Stimulated activated CD4-positive, alpha-beta T cell treated with anti-CD3 and anti-CD28 coated beads, Interleukin-4, amount 100 ng/mL, for 4 hours (primary cell): Measurements from ENCODE around the gene VEZT.
"Not testable (repeated sequence)": the region's sequence is repeated elsewhere in the genome, so short reads cannot be mapped to it uniquely, and the experiment has no call there.

Experiments used
- DNase-seq, 2 experiments: peaks; one replicate each; pipeline ENCODE4 v3.0.0-alpha.2; 2020

Gene VEZT

GRCh38 chr12:95262808-95263207, 45.2 kb downstream of the VEZT start:
- DNase-seq, result no peak

GRCh38 chr12:95265765-95266164, 48.2 kb downstream of the VEZT start:
- no peak for DNase-seq

GRCh38 chr12:95266254-95266653, 48.6 kb downstream of the VEZT start:
- DNase-seq, result no peak

GRCh38 chr12:95269892-95270291, 52.3 kb downstream of the VEZT start:
- DNase-seq, result no peak

GRCh38 chr12:95271465-95271864, 53.9 kb downstream of the VEZT start:
- DNase-seq, result no peak

DNA sequence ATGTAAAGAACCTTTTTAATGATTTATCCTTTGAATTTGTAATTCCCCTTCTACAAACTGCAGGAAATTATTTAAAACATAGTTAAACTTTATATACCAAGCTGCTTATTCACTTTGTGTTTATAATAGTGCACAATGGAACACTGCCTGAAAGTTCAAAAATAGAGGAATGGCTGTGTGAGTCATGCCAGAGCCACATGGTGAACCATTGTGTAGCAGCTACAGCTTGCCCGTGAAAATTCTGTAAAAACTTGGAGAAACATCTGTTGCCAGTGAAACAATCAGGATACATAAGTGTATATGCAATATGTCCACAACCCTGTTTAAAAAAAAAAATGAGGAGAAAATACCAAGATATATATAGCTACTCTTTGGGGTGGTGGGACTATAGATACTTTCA, 59.5 kb downstream of the VEZT start:
- DNase-seq, result no peak

DNA sequence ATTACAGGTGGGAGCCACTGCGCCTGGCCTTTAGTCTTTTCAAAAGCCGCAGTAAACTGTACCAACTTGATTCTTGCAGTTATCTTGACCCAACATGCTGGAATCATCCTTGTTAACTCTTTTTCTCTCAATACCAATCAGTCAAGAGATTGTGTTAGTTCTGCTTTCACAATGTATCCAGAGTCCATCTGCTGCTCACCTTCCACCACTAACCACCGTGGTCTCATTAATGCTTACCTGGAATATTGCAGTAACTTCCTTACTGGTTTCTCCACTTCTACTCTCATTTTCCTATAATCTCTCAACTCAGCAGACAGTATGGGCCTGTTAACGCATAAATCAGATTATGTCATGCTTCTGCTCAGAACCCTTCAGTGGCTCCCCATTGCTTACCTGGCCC, 62.2 kb downstream of the VEZT start:
- no peak for DNase-seq

DNA sequence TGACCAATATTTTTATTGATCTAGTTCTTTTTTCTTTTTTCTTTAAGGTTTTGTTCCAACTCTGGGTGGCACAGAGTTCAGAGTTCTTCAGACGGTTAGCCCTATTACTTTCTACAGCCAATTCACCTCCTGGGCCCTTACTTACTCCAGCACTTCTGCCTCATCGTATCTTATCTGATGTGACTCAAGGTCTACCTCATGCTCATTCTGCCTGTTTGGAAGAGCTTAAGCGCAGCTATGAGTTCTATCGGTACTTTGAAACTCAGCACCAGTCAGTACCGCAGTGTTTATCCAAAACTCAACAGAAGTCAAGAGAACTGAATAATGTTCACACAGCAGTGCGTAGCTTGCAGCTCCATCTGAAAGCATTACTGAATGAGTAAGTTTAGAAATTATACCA, 64.7 kb downstream of the VEZT start:
- no peak for DNase-seq

GRCh38 chr12:95283371-95283770, 65.8 kb downstream of the VEZT start:
- no peak for DNase-seq

- no peak for DNase-seq
Observed at GRCh38 chr12:95286713-95287112, 69.1 kb downstream of the VEZT start.

DNA sequence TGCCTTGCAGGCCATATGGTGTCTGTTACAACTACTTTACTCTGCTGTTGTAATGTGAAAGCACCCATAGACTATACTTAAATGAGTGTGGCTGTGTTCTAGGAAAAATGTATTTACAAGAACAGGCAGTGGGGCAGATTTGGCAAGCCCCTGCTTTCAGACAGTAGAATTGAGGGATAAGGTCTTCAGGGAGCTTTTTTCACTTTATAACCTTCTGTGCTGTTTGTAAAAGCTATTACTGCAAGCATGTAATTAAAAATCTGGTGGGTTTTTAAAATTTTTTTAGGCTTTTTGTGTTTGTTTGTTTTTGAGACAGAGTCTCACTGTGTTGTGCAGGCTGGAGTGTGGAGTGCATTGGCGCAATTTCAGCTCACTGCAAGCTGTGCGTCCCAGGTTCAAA, 73.9 kb downstream of the VEZT start:
- DNase-seq, result no peak

DNA sequence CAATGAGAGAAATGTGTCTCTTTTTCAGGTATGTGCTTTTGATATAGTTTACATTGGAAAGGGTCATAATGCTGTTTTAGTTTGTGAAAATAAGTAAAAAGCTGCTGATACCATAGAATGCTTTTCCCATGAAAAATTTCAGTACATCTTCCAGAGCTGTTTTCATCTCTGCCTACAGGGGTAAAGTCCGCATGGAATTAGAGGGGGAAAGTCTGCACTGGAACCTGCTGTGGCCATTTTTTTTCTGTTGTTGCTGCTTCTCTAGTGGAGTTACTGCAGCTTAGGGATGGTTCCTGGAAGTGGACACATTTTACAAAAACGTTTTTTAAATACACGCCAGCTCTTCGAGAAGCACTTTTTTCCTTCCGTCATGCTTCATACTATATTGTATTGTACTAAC, 81.3 kb downstream of the VEZT start:
- no peak for DNase-seq

DNA sequence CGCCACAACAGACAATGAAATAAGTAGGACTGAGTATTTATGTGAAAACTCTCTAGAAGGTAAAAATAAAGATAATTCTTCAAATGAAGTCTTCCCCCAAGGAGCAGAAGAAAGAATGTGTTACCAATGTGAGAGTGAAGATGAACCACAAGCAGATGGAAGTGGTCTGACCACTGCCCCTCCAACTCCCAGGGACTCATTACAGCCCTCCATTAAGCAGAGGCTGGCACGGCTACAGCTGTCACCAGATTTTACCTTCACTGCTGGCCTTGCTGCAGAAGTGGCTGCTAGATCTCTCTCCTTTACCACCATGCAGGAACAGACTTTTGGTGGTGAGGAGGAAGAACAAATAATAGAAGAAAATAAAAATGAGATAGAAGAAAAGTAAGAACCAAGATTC, 82.7 kb downstream of the VEZT start:
- DNase-seq, result no peak

DNA sequence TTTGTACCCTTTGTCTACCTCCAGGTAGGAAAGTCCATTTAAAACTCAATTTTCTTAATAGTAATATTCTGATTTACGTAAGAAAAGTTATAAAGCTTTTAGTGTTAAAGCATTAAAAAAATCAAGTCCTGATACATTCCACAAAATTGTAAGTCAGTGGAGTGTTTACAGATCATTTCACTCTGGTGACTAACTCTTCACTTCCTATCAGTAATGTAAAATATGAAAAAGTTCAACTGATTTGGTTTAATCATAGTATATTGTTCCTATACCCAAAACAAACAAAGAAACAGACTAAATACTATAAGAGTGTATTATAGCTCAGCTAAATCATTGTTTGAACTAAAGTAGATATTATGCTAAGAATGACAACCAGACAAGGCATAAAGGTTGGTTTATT, 85.9 kb downstream of the VEZT start:
- DNase-seq, result no peak

- DNase-seq, result no peak
Observed at GRCh38 chr12:95304673-95305198, 87.1 kb downstream of the VEZT start.

DNA sequence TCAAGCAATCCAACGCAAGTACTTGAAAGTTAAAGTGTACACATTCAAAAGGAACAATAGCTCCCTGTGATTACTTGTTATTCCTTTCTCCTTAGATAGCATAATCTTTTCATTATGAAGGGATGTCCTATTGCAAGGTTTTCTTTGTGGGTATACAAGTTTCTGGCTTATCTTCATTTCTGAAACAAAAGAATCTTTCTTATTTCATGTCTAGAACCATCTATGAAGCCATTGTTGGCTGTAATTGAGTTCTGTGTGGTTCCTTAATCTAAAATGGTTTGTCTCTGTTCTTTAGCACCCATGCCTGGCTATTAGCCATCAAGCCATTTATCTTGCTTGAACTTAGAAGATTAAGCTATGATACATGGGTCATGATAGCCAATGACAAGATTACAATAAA, 95.0 kb downstream of the VEZT start:
- DNase-seq, result no peak

- not testable (repeated sequence) for DNase-seq
Observed at GRCh38 chr12:95314756-95315155, 97.1 kb downstream of the VEZT start.

GRCh38 chr12:95316798-95317197, 99.2 kb downstream of the VEZT start:
- DNase-seq, result no peak

DNA sequence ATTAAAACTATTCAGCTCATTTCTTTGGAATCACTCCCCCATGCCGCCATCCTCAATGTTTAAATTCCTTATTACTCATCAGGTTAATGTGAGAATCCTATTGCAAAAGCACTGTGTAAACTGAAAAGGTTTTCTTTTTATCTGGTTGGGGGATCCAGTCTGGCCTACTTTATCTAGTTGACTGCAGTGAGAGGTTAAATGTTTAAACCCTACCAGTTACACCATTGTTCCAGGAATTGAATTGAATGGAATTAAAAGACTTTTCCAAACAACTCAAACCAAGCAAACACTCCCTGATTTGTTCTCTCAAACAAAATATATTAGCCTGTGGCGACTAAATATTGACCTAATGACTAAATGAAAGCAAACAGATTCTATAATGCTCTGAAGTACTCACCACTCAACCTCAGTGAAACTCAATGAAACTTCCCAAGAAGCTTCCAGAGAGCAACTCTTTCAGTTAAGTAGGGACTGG, 100.5 kb downstream of the VEZT start:
- no peak for DNase-seq

DNA sequence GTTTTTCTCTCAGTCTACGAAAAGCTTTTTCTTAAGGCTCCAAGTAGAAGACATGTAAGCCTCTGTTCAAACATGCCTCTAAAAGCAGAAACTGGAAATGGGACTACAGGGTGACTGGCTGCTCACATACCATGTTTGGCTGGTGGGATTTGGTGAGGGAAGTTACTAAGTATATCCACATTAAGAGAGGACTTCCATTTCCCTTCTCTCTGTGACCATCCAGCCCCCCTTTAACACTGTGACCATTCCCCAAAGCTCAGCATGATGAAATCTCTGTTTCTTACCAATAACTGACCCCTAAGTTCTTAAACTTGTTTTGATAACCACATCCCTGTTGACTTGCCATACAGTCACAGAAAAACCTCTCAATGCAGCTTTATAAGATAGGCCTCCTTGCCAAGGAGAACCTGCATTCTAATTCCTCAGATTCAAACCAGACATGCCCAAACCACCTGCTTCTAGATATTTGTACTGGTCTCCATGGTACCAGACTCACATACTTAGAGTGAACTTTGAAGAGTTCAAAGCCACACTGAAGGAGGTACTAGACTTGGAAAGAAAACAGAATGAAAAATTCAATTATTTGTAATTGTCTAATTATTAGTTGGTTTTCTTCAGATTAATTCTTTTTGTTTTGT, 102.2 kb downstream of the VEZT start:
- DNase-seq, result no peak

DNA sequence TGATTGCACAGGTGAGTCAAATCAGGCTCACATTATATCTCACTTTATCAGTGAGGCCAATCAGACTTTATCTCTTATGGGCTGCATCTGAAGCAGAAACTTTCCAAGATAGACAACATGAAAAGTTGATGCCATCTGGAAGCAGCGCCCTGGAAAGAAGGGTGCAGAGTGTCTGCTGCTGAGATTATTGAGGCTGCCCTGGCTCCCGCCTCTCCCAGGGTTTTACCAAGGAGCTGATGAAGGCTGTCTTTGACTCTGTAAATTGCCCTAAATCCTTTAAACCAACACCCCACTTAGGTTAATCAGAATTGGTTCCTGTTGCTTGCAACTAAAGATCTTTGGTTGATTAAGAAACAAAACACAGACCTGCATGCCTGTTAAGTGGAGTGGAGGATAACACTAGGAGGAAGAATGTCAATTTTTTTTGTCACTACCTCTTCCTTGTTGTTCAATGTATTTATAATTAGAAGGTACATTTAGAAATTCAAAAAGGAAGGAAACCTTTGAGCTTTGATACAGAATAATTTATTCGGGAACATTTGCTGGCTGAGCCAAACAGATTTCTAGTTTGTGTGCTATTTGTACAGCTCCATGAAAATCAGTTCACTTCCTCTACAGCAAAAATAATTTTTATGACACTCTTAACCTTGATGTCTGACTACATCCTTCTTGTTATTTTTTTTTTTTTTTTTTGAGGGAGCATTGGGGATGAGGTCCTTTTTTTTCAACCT, 104.1 kb downstream of the VEZT start:
- DNase-seq, result no peak

- no peak for DNase-seq
Observed at GRCh38 chr12:95322326-95322725, 104.7 kb downstream of the VEZT start.

DNA sequence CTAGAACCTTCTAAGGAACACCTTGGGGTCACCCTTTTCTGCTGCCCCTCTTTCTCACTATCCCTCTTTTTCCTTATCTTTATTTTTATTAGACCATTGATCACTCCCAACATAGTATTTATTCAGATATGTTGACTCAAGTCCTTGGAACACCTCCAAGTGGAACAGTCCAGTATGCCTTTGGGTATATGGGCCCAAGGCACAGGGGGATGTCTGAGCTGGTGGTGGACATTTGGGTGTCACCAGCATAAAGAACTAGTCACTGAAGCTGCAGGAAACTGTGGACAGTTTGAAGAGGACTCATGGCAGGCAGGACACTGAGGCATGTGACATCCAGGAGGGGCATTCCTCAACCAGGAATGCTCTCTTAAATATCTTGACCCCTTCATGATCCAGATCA, 105.6 kb downstream of the VEZT start:
- DNase-seq, result no peak

DNA sequence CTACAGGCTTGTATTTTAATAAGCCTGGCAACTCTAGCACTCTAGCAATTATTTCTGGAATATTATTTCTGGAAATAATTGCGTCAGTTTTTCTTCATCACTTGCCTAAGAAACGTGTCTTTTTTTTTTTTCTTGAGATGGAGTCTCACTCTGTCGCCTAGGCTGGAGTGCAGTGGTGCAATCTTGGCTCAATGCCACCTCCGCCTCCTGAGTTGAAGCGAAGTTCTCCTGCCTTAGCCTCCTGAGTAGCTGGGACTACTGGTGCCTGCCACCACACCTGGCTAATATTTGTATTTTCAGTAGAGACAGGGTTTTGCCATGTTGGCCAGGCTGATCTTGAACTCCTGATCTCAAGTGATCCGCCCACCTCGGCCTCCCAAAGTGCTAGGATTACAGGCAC, 106.6 kb downstream of the VEZT start:
- not testable (repeated sequence) for DNase-seq

DNA sequence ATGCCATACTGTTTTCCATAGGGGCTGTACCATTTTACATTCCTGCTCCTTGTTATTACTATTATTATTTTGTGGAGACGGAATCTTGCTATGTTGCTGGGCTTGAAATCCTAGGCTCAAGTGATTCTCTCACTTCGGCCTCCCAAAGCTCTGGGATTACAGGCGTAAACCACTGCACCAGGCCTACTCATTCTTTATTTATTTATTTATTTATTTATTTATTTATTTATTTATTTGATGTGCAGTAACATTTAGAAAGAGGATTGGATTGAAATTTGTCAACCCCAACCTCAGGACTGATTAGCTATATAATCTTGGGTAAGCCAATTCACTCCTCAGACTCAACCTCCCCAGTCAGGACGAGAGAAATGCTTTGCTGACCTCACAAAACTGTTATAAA, 107.9 kb downstream of the VEZT start:
- no peak for DNase-seq
